Natural killer cell treated with Interleukin-12 subunit alpha and Interleukin-12 subunit beta and Interleukin-15 and Interleukin-18, amount 100 ng/mL, for 72 hours (primary cell): Measurements from ENCODE around the gene NRCAM. TPM values are rescaled to one million over a fixed set of nuclear protein-coding genes. Genes with fewer than 3 reads are reported as not detected.

Experiments
- ATAC-seq, 2 donors: fragments of 150-1000 bp; cut with Tn5 transposase in 1 of 2; sonication (Bioruptor Pico), chemical (Tn5 transposase) in 1 of 2; 2 replicates each; pipeline ENCODE4 v1.10.0; 2021
- DNase-seq: peaks from one replicate; pipeline ENCODE4 v3.0.0; 2022; ENCODE audit warnings: low spot score
- H3K27ac Mint-ChIP-seq, 2 donors: 1 replicate in 1 of 2; 2 replicates in 1 of 2; pipeline ENCODE4 v1.8.0; 2022; ENCODE audit warnings: mixed read lengths in 2 of 2, mild to moderate bottlenecking in 1 of 2, moderate library complexity in 1 of 2
- H3K27me3 Mint-ChIP-seq, 2 donors: 1 replicate in 1 of 2; 2 replicates in 1 of 2; pipeline ENCODE4 v1.8.0; 2022; ENCODE audit warnings: mixed read lengths in 2 of 2
- H3K36me3 Mint-ChIP-seq: one replicate; pipeline ENCODE4 v1.8.0; 2022; ENCODE audit warnings: mixed read lengths
- H3K4me1 Mint-ChIP-seq, 2 donors: 1 replicate in 1 of 2; 2 replicates in 1 of 2; pipeline ENCODE4 v1.8.0; 2022; ENCODE audit warnings: low read depth in 2 of 2, mixed read lengths in 2 of 2, mild to moderate bottlenecking in 1 of 2
- H3K4me3 Mint-ChIP-seq: one replicate; pipeline ENCODE4 v1.8.0; 2022; ENCODE audit warnings: mixed read lengths
- H3K9me3 Mint-ChIP-seq: 2 replicates; pipeline ENCODE4 v1.8.0; 2022; ENCODE audit warnings: mixed read lengths
- total RNA-seq, 2 donors: library from RNA; stranded (reverse); gene quantifications; one replicate each; pipeline ENCODE4 v1.2.3, GENCODE V29; 2022

NRCAM gene
- total RNA-seq, 2 donors from 2014 or later = not detected

- H3K27me3 Mint-ChIP-seq = peaks cover 10 to 63% of the 10 kb centered on the region in 2 donors
Observed at GRCh38 chr7:108156897-108157605, 299.2 kb downstream of the NRCAM start.

GRCh38 chr7:108152198-108152597, 304.0 kb downstream of the NRCAM start:
- peaks cover 13 to 56% of the 10 kb centered on the region in 2 donors for H3K27me3 Mint-ChIP-seq
- H3K27ac Mint-ChIP-seq = no peak overlapping the region
- no peak for ATAC-seq

More at GRCh38 chr7:108156897-108157605, 299.2 kb downstream of the NRCAM start:
- ATAC-seq (no peak), DNase-seq (no peak)
- no peaks in the 10 kb centered on the region for H3K4me1 Mint-ChIP-seq
- no peak overlapping the region for H3K27ac Mint-ChIP-seq
- H3K9me3 Mint-ChIP-seq = no peaks in the 10 kb centered on the region
- H3K36me3 Mint-ChIP-seq = no peaks in the 10 kb centered on the region
- no peak overlapping the region for H3K4me3 Mint-ChIP-seq

GRCh38 chr7:108149908-108150307, 306.3 kb downstream of the NRCAM start:
- H3K36me3 Mint-ChIP-seq = no peaks in the 10 kb centered on the region
- DNase-seq (no peak), ATAC-seq (no peak)
- H3K4me1 Mint-ChIP-seq = no peaks in the 10 kb centered on the region
- H3K27ac Mint-ChIP-seq = no peak overlapping the region
- peaks cover 7 to 40% of the 10 kb centered on the region in 2 donors for H3K27me3 Mint-ChIP-seq
- H3K4me3 Mint-ChIP-seq = no peak overlapping the region
- H3K9me3 Mint-ChIP-seq = no peaks in the 10 kb centered on the region

More at GRCh38 chr7:108152198-108152597, 304.0 kb downstream of the NRCAM start:
- Mint-ChIP-seq H3K9me3 (no peaks in the 10 kb centered on the region), H3K36me3 (no peaks in the 10 kb centered on the region), H3K4me3 (no peak overlapping the region), H3K4me1 (no peaks in the 10 kb centered on the region)
- DNase-seq = no peak

- H3K4me3 Mint-ChIP-seq = no peak overlapping the region
- ATAC-seq (no peak), DNase-seq (no peak)
- no peaks in the 10 kb centered on the region for H3K9me3 Mint-ChIP-seq
- no peak overlapping the region for H3K27ac Mint-ChIP-seq
- H3K36me3 Mint-ChIP-seq = no peaks in the 10 kb centered on the region
- H3K27me3 Mint-ChIP-seq = peaks cover 7 to 35% of the 10 kb centered on the region in 2 donors
- H3K4me1 Mint-ChIP-seq = no peaks in the 10 kb centered on the region
Observed at GRCh38 chr7:108149119-108149518, 307.1 kb downstream of the NRCAM start.

GRCh38 chr7:108147031-108147563, 309.1 kb downstream of the NRCAM start:
- DNase-seq (no peak), ATAC-seq (no peak)
- H3K36me3 Mint-ChIP-seq = no peaks in the 10 kb centered on the region
- H3K27me3 Mint-ChIP-seq = peaks cover 9 to 21% of the 10 kb centered on the region in 2 donors
- H3K4me3 Mint-ChIP-seq = no peak overlapping the region
- H3K4me1 Mint-ChIP-seq = no peaks in the 10 kb centered on the region
- H3K9me3 Mint-ChIP-seq = no peaks in the 10 kb centered on the region
- H3K27ac Mint-ChIP-seq = no peak overlapping the region

GRCh38 chr7:108146070-108146842, 310.0 kb downstream of the NRCAM start:
- H3K4me3 Mint-ChIP-seq = no peak overlapping the region
- no peak overlapping the region for H3K27ac Mint-ChIP-seq
- no peak for DNase-seq
- no peaks in the 10 kb centered on the region for H3K9me3 Mint-ChIP-seq
- H3K36me3 Mint-ChIP-seq = no peaks in the 10 kb centered on the region
- peak in 1 of 2 donors; percentile 51 for ATAC-seq
- no peaks in the 10 kb centered on the region for H3K4me1 Mint-ChIP-seq
- H3K27me3 Mint-ChIP-seq = peaks cover 6 to 13% of the 10 kb centered on the region in 2 donors

GRCh38 chr7:108145401-108145800, 310.8 kb downstream of the NRCAM start:
- Mint-ChIP-seq H3K36me3 (no peaks in the 10 kb centered on the region), H3K4me3 (no peak overlapping the region), H3K9me3 (no peaks in the 10 kb centered on the region), H3K4me1 (no peaks in the 10 kb centered on the region), H3K27me3 (peaks cover 5 to 6% of the 10 kb centered on the region in 2 donors), H3K27ac (no peak overlapping the region)
- DNase-seq = no peak
- ATAC-seq = no peak

- H3K36me3 Mint-ChIP-seq = no peaks in the 10 kb centered on the region
Observed at GRCh38 chr7:108144931-108145330, 311.3 kb downstream of the NRCAM start.

GRCh38 chr7:108143658-108144420, 312.4 kb downstream of the NRCAM start:
- ATAC-seq (no peak), DNase-seq (no peak)
- H3K27ac Mint-ChIP-seq = no peak overlapping the region
- no peaks in the 10 kb centered on the region for H3K9me3 Mint-ChIP-seq
- H3K4me3 Mint-ChIP-seq = no peak overlapping the region
- no peaks in the 10 kb centered on the region for H3K4me1 Mint-ChIP-seq
- peaks cover 0 to 4% of the 10 kb centered on the region in 2 donors for H3K27me3 Mint-ChIP-seq
- H3K36me3 Mint-ChIP-seq = no peaks in the 10 kb centered on the region

More at GRCh38 chr7:108144931-108145330, 311.3 kb downstream of the NRCAM start:
- no peak overlapping the region for H3K4me3 Mint-ChIP-seq
- H3K27me3 Mint-ChIP-seq = peaks cover under 1 to 6% of the 10 kb centered on the region in 2 donors
- H3K9me3 Mint-ChIP-seq = no peaks in the 10 kb centered on the region
- H3K27ac Mint-ChIP-seq = no peak overlapping the region
- no peaks in the 10 kb centered on the region for H3K4me1 Mint-ChIP-seq
- no peak for ATAC-seq
- DNase-seq = no peak

GRCh38 chr7:108142675-108143259, 313.5 kb downstream of the NRCAM start:
- H3K9me3 Mint-ChIP-seq = no peaks in the 10 kb centered on the region
- ATAC-seq = no peak
- H3K36me3 Mint-ChIP-seq = no peaks in the 10 kb centered on the region
- DNase-seq = no peak
- H3K27me3 Mint-ChIP-seq = peaks cover 3 to 4% of the 10 kb centered on the region in 2 donors
- H3K27ac Mint-ChIP-seq = no peak overlapping the region
- H3K4me1 Mint-ChIP-seq = no peaks in the 10 kb centered on the region
- H3K4me3 Mint-ChIP-seq = no peak overlapping the region

- Mint-ChIP-seq H3K9me3 (no peaks in the 10 kb centered on the region), H3K4me3 (no peak overlapping the region), H3K36me3 (no peaks in the 10 kb centered on the region), H3K4me1 (no peaks in the 10 kb centered on the region), H3K27me3 (peaks cover 4 to 6% of the 10 kb centered on the region in 2 donors), H3K27ac (no peak overlapping the region)
- ATAC-seq = no peak
- no peak for DNase-seq
Observed at GRCh38 chr7:108142180-108142579, 314.1 kb downstream of the NRCAM start.

GRCh38 chr7:108140671-108141070, 315.6 kb downstream of the NRCAM start:
- H3K4me1 Mint-ChIP-seq = peaks cover 9% of the 10 kb centered on the region in 2 donors
- ATAC-seq (no peak), DNase-seq (no peak)
- H3K27ac Mint-ChIP-seq = no peak overlapping the region
- no peaks in the 10 kb centered on the region for H3K36me3 Mint-ChIP-seq
- H3K9me3 Mint-ChIP-seq = no peaks in the 10 kb centered on the region
- no peak overlapping the region for H3K4me3 Mint-ChIP-seq
- peaks cover 4 to 6% of the 10 kb centered on the region in 2 donors for H3K27me3 Mint-ChIP-seq

GRCh38 chr7:108138911-108139310, 317.3 kb downstream of the NRCAM start:
- ATAC-seq (no peak), DNase-seq (no peak)
- no peak overlapping the region for H3K4me3 Mint-ChIP-seq
- no peaks in the 10 kb centered on the region for H3K36me3 Mint-ChIP-seq
- H3K4me1 Mint-ChIP-seq = peaks cover 17 to 18% of the 10 kb centered on the region in 2 donors
- peaks cover 4 to 6% of the 10 kb centered on the region in 2 donors for H3K27me3 Mint-ChIP-seq
- H3K27ac Mint-ChIP-seq = no peak overlapping the region
- H3K9me3 Mint-ChIP-seq = no peaks in the 10 kb centered on the region
